GM23338 (cell line): ENCODE data around the gene ARID1B. TPM values are rescaled to one million over a fixed set of nuclear protein-coding genes. Genes with fewer than 3 reads are reported as not detected.

Experiments
- ATAC-seq: fragments of 200-7000 bp; cut with Tn5 transposase; 3 replicates; pipeline ENCODE4 v1.9.1; 2020
- DNase-seq: peaks from one replicate; pipeline ENCODE4 v3.0.0-alpha.2; 2015; ENCODE audit warnings: low spot score
- H2AFZ ChIP-seq: fragments of 200-600 bp; sonication (generic); 2 replicates; pipeline ENCODE4 v1.8.0; 2016; ENCODE audit warnings: antibody characterized with exemption, mild to moderate bottlenecking, moderate library complexity
- H3F3A ChIP-seq: fragments of 200-600 bp; sonication (generic); replicated peaks from 2 replicates; pipeline ENCODE4 v1.8.0; 2017; ENCODE audit warnings: antibody characterized with exemption, mixed run types, low read depth
- H3K27ac ChIP-seq: fragments of 200-600 bp; sonication (generic); 2 replicates; pipeline ENCODE4 v1.6.1; 2016; ENCODE audit warnings: low read depth
- H3K27me3 ChIP-seq: fragments of 200-600 bp; sonication (generic); 2 replicates; pipeline ENCODE4 v1.8.0; 2016; ENCODE audit warnings: mild to moderate bottlenecking, mixed run types, moderate library complexity; ENCODE audit not compliant: insufficient read depth
- H3K36me3 ChIP-seq: fragments of 200-600 bp; sonication (generic); 2 replicates; pipeline ENCODE4 v1.8.0; 2016; ENCODE audit warnings: mild to moderate bottlenecking; ENCODE audit not compliant: insufficient read depth
- H3K4me1 ChIP-seq: fragments of 200-600 bp; sonication (generic); 2 replicates; pipeline ENCODE4 v1.8.0; 2016; ENCODE audit warnings: mild to moderate bottlenecking, moderate library complexity; ENCODE audit not compliant: insufficient read depth
- H3K4me2 ChIP-seq: fragments of 200-600 bp; sonication (generic); 2 replicates; pipeline ENCODE4 v1.7.1; 2017; ENCODE audit warnings: mixed run types
- H3K4me3 ChIP-seq: fragments of 200-600 bp; sonication (generic); 2 replicates; pipeline ENCODE4 v1.6.1; 2016; ENCODE audit warnings: mixed run types
- H3K79me2 ChIP-seq: fragments of 200-600 bp; sonication (generic); replicated peaks from 2 replicates; pipeline ENCODE4 v1.8.0; 2017; ENCODE audit warnings: mild to moderate bottlenecking; ENCODE audit not compliant: insufficient read depth
- H3K9me2 ChIP-seq: fragments of 200-600 bp; sonication (generic); 2 replicates; pipeline ENCODE4 v1.8.0; 2017; ENCODE audit not compliant: insufficient read depth
- H4K20me1 ChIP-seq: fragments of 200-600 bp; sonication (generic); replicated peaks from 2 replicates; pipeline ENCODE4 v1.8.0; 2017; ENCODE audit warnings: mild to moderate bottlenecking; ENCODE audit not compliant: insufficient read depth
- H3K27ac Mint-ChIP-seq: 2 replicates; pipeline ENCODE4 v1.8.0; 2020; ENCODE audit warnings: inconsistent platforms, mild to moderate bottlenecking, moderate library complexity, mixed read lengths
- H3K27me3 Mint-ChIP-seq: 3 replicates; pipeline ENCODE4 v1.8.0; 2022; ENCODE audit warnings: low read depth, mild to moderate bottlenecking, moderate library complexity, mixed read lengths, inconsistent platforms; ENCODE audit not compliant: insufficient read depth, poor library complexity
- H3K36me3 Mint-ChIP-seq: 3 replicates; pipeline ENCODE4 v1.8.0; 2021; ENCODE audit warnings: low read depth, mild to moderate bottlenecking, inconsistent platforms, moderate library complexity, mixed read lengths
- H3K4me1 Mint-ChIP-seq: 3 replicates; pipeline ENCODE4 v1.8.0; 2020; ENCODE audit warnings: mild to moderate bottlenecking, inconsistent platforms, mixed read lengths
- H3K4me3 Mint-ChIP-seq: 3 replicates; pipeline ENCODE4 v1.8.0; 2021; ENCODE audit warnings: moderate library complexity, mild to moderate bottlenecking, inconsistent platforms, mixed read lengths
- H3K9me3 Mint-ChIP-seq: 3 replicates; pipeline ENCODE4 v1.8.0; 2020; ENCODE audit warnings: moderate library complexity, mild to moderate bottlenecking, inconsistent platforms, mixed read lengths
- CREB1 ChIP-seq: fragments of 250-450 bp; sonication (Bioruptor Pico); IDR thresholded peaks from 2 replicates; pipeline ENCODE4 v1.5.0; 2020; ENCODE audit warnings: low read depth, mild to moderate bottlenecking, moderate library complexity
- CTCF ChIP-seq, 2 experiments: fragments of 200-600 bp in 1 of 2; sonication (generic) in 1 of 2; conservative IDR thresholded peaks; 2 replicates each; pipeline versions ENCODE4 v1.5.1 to v1.6.1; 2016 to 2017; ENCODE audit warnings: antibody characterized with exemption in 2 of 2, low read depth in 2 of 2, mild to moderate bottlenecking in 2 of 2, moderate library complexity in 1 of 2
- ETS1 ChIP-seq: IDR thresholded peaks from 2 replicates; pipeline ENCODE4 v1.6.1; 2016; ENCODE audit warnings: antibody characterized with exemption
- EZH2 ChIP-seq: fragments of 200-600 bp; sonication (generic); IDR thresholded peaks from one replicate; pipeline ENCODE4 v1.8.0; 2017; ENCODE audit warnings: antibody characterized with exemption, mild to moderate bottlenecking, low read depth; ENCODE audit not compliant: unreplicated experiment
- EZH2phosphoT487 ChIP-seq: fragments of 200-600 bp; sonication (generic); IDR thresholded peaks from one replicate; pipeline ENCODE4 v1.8.1; 2018; ENCODE audit warnings: antibody characterized with exemption; ENCODE audit not compliant: unreplicated experiment
- JUNB ChIP-seq: IDR thresholded peaks from one replicate; pipeline ENCODE4 v1.6.1; 2016; ENCODE audit warnings: antibody characterized with exemption; ENCODE audit not compliant: unreplicated experiment
- NANOG ChIP-seq: IDR thresholded peaks from 2 replicates; pipeline ENCODE4 v1.6.1; 2016; ENCODE audit warnings: antibody characterized with exemption, borderline replicate concordance
- POLR2AphosphoS5 ChIP-seq: IDR thresholded peaks from 2 replicates; pipeline ENCODE4 v1.6.1; 2016; ENCODE audit warnings: antibody characterized with exemption, low read depth
- REST ChIP-seq: IDR thresholded peaks from one replicate; pipeline ENCODE4 v1.6.1; 2018; ENCODE audit warnings: antibody characterized with exemption; ENCODE audit not compliant: unreplicated experiment
- STAT1 ChIP-seq: IDR thresholded peaks from one replicate; pipeline ENCODE4 v1.6.1; 2016; ENCODE audit warnings: antibody characterized with exemption; ENCODE audit not compliant: unreplicated experiment
- ZNF114 ChIP-seq: fragments of 250-450 bp; sonication (Bioruptor Pico); IDR thresholded peaks from 2 replicates; pipeline ENCODE4 v1.5.0; 2020; ENCODE audit warnings: mild to moderate bottlenecking, moderate library complexity
- ZNF331 ChIP-seq: fragments of 250-450 bp; sonication (Bioruptor Pico); IDR thresholded peaks from 2 replicates; pipeline ENCODE4 v1.5.0; 2020; ENCODE audit warnings: low read depth, mild to moderate bottlenecking, moderate library complexity
- ZNF462 ChIP-seq: fragments of 250-450 bp; sonication (Bioruptor Pico); IDR thresholded peaks from 2 replicates; pipeline ENCODE4 v1.5.0; 2020; ENCODE audit warnings: mild to moderate bottlenecking, moderate library complexity
- polyA plus RNA-seq: library from polyadenylated mRNA; unstranded; fragments of >200 nt; fragmentation: Nextera tagmentation; extraction: Ambion mirVana; gene quantifications from 2 replicates; pipeline ENCODE4 v1.2.1, GENCODE V29; 2016
- total RNA-seq: library from RNA; depleted of rRNA; stranded (reverse); fragments of >200 nt; shearing (Covaris generic); gene quantifications from 2 replicates; pipeline ENCODE4 v1.2.3, GENCODE V29; 2014

ARID1B gene
- total and polyA plus RNA-seq, 2 experiments from 2014 or later, result 59.3 to 72.2 TPM

- no peaks in the 10 kb centered on the region for H3K9me2 ChIP-seq
- no peaks in the 10 kb centered on the region for H4K20me1 ChIP-seq
- peaks cover 29% of the 10 kb centered on the region for H3K4me1 ChIP-seq
- no peaks in the 10 kb centered on the region for H3K27me3 ChIP-seq
- ATAC-seq (no peak), DNase-seq (no peak)
- H3K36me3 Mint-ChIP-seq, result peaks cover 13% of the 10 kb centered on the region
- H3K36me3 ChIP-seq, result no peaks in the 10 kb centered on the region; the same call in none of the 2 replicates
- TF ChIP-seq EZH2phosphoT487, result no peak
- TF ChIP-seq ZNF114 (CRISPR knock-in tag), result no peak
- TF ChIP-seq CTCF (conservative IDR thresholded peaks at IDR 0.05; ENCODE audit: low read depth in 2 of 2), result no peak
- TF ChIP-seq NANOG, result no peak
- no peak for TF ChIP-seq JUNB
- no peak for TF ChIP-seq STAT1
- no peak for TF ChIP-seq ZNF462
- TF ChIP-seq CREB1, result no peak
- no peak for TF ChIP-seq POLR2AphosphoS5
- no peak for TF ChIP-seq REST
- TF ChIP-seq EZH2, result no peak
- TF ChIP-seq ZNF331, result no peak
- TF ChIP-seq ETS1, result no peak
- no peaks in the 10 kb centered on the region for H3K9me3 Mint-ChIP-seq
- no peak overlapping the region for H3K27ac Mint-ChIP-seq
- H3K4me3 Mint-ChIP-seq, result peak overlapping the region; percentile 67
- peaks cover 14% of the 10 kb centered on the region for H3K27me3 Mint-ChIP-seq
- no peak overlapping the region for H3K4me2 ChIP-seq
- H3K27ac ChIP-seq, result peak overlapping the region; percentile 82; the same call in 1 of the 2 replicates
- peaks cover 38% of the 10 kb centered on the region for H3K4me1 Mint-ChIP-seq
- H3K79me2 ChIP-seq, result no peaks in the 10 kb centered on the region
- no peak overlapping the region for H2AFZ ChIP-seq
- H3K4me3 ChIP-seq, result no peak overlapping the region
- 0 out of 2 replicates have a peak, but pooled peaks cover under 1% of the 10 kb centered on the region for H3F3A ChIP-seq
These were observed 371.5 kb downstream of the ARID1B start for GRCh38 chr6:157148391-157149323.
